HepG2 (cell line): Measurements from ENCODE around the gene CKAP2L. TPM values are rescaled to one million over a fixed set of nuclear protein-coding genes. Genes with fewer than 3 reads are reported as not detected.
A peak's percentile ranks its signal among the peaks of the same experiment; 100 is the strongest.

Experiments
- ATAC-seq: fragments of 200-7000 bp; cut with Tn5 transposase; 3 replicates; pipeline ENCODE4 v1.9.1; 2020; ENCODE audit warnings: mild to moderate bottlenecking, moderate library complexity
- BruUV-seq: library from RNA; stranded (reverse); fragments of 400-500 nt; replicated peaks from 2 replicates; lab custom pipeline; 2021; lab: Mats Ljungman, UMichigan
- CTCF ChIA-PET: fragments of 300-600 bp; formaldehyde crosslinking; extraction: SDS; loops from one replicate; lab custom pipeline; 2021; ENCODE audit warnings: low total read pairs, inconsistent platforms, low intra/inter-chr PET ratio; lab: Yijun Ruan, JAX
- POLR2A ChIA-PET: fragments of 350-600 bp; sonication (Branson Sonifier 250); formaldehyde crosslinking; loops from one replicate; lab custom pipeline; 2020; ENCODE audit warnings: antibody characterized with exemption, inconsistent platforms; lab: Yijun Ruan, JAX
- DNase-seq: peaks from one replicate; pipeline ENCODE4 v3.0.0-alpha.2; 2015; ENCODE audit warnings: low spot score
- FAIRE-seq: peaks from 3 replicates; lab custom pipeline; 2011; peaks lifted over from hg19 to GRCh38; lab: Jason Lieb, UNC
- H2AFZ ChIP-seq: one replicate; pipeline ENCODE4 v1.6.1; 2011; ENCODE audit warnings: low read length, inconsistent platforms
- H3K27ac ChIP-seq: fragments of 300-600 bp; 3 replicates; pipeline ENCODE4 v1.8.0; 2011; ENCODE audit warnings: mixed run types, mild to moderate bottlenecking, mixed read lengths, low read length, inconsistent platforms; ENCODE audit not compliant: insufficient read depth; ENCODE audit errors: extremely low read length
- H3K27me3 ChIP-seq, 2 experiments: fragments of 200-600 bp in 1 of 2; 2 replicates in 1 of 2; 3 replicates in 1 of 2; pipeline versions ENCODE4 v1.6.0 to v1.8.0; 2011; ENCODE audit warnings: low read length in 2 of 2, mild to moderate bottlenecking in 2 of 2, moderate library complexity in 2 of 2, inconsistent platforms in 1 of 2; ENCODE audit not compliant: insufficient read depth in 2 of 2, control insufficient read depth in 1 of 2
- H3K36me3 ChIP-seq, 2 experiments: fragments of 200-600 bp in 1 of 2; replicated peaks in 1 of 2; 2 replicates in 1 of 2; 3 replicates in 1 of 2; pipeline versions ENCODE4 v1.5.1 to v1.8.0; 2011; ENCODE audit warnings: low read length in 2 of 2, inconsistent platforms in 1 of 2; ENCODE audit not compliant: insufficient read depth in 2 of 2, control insufficient read depth in 1 of 2
- H3K4me1 ChIP-seq: 2 replicates; pipeline ENCODE4 v1.5.1; 2012; ENCODE audit warnings: low read length, inconsistent platforms; ENCODE audit not compliant: insufficient read depth
- H3K4me2 ChIP-seq: 2 replicates; pipeline ENCODE4 v1.6.0; 2011; ENCODE audit warnings: low read depth, low read length, inconsistent platforms
- H3K4me3 ChIP-seq, 3 experiments: fragments of 200-600 bp in 1 of 3; sonication (generic), shearing (Covaris generic) in 1 of 3; replicated peaks in 1 of 3; 2 replicates each; pipeline ENCODE4 v1.5.1; 2011 to 2016; ENCODE audit warnings: low read length in 3 of 3, inconsistent platforms in 2 of 3, low read depth in 2 of 3, mild to moderate bottlenecking in 2 of 3, control low read depth in 1 of 3, mixed read lengths in 1 of 3; ENCODE audit not compliant: insufficient read depth in 1 of 3
- H3K79me2 ChIP-seq: one replicate; pipeline ENCODE4 v1.6.1; 2011; ENCODE audit warnings: low read length, inconsistent platforms; ENCODE audit not compliant: insufficient read depth
- H3K9ac ChIP-seq: 2 replicates; pipeline ENCODE4 v1.6.0; 2011; ENCODE audit warnings: mild to moderate bottlenecking, low read depth, low read length, inconsistent platforms; ENCODE audit not compliant: insufficient read depth
- H3K9me3 ChIP-seq: 2 replicates; pipeline ENCODE4 v1.5.1; 2012; ENCODE audit warnings: mild to moderate bottlenecking, low read length
- H4K20me1 ChIP-seq: 2 replicates; pipeline ENCODE4 v1.6.0; 2011; ENCODE audit warnings: inconsistent platforms, mild to moderate bottlenecking, low read length, moderate library complexity; ENCODE audit not compliant: insufficient read depth
- EP300 ChIP-seq, 3 experiments: sonication (generic) in 1 of 3; formaldehyde crosslinking in 1 of 3; IDR thresholded peaks; 2 replicates each; pipeline versions ENCODE4 v1.5.1 to v1.6.1; 2011 to 2020; ENCODE audit warnings: low read depth in 2 of 3, low read length in 2 of 3, borderline replicate concordance in 1 of 3, improper control_type of control experiment in 1 of 3, mild to moderate bottlenecking in 1 of 3, missing genetic modification reagents in 1 of 3, moderate library complexity in 1 of 3
- RBM39 ChIP-seq: fragments of 200-400 bp; formaldehyde crosslinking; IDR thresholded peaks from one replicate; pipeline ENCODE4 v1.6.1; 2018; ENCODE audit warnings: antibody characterized with exemption, mild to moderate bottlenecking, low read depth, low read length; ENCODE audit not compliant: poor library complexity, severe bottlenecking
- ZNF687 ChIP-seq: sonication (generic); formaldehyde crosslinking; IDR thresholded peaks from 2 replicates; pipeline ENCODE4 v1.5.1; 2020; ENCODE audit warnings: mild to moderate bottlenecking, missing genetic modification reagents, moderate library complexity
- WGBS: methylation state at CpG from one replicate; pipeline ENCODE4 v1.1.6; 2017; ENCODE audit warnings: low lambda C conversion rate; 5-methylcytosine and 5-hydroxymethylcytosine counted together
- in situ Hi-C: cut with HindIII; loops from 2 replicates; pipeline ENCODE4 v1.10.0; 2017; ENCODE audit warnings: low pct_unique_long_range_greater_than_20kb; ENCODE audit not compliant: extremely low pct_ligation_motif_present
- intact Hi-C: fragments of 100-400 bp; cut with micrococcal nuclease; formaldehyde crosslinking; loops from one replicate; pipeline ENCODE4 v1.10.0; 2022; ENCODE audit not compliant: unreplicated experiment
- polyA plus RNA-seq, 8 experiments: library from polyadenylated mRNA; depleted of rRNA in 3 of 8; stranded (reverse) in 7 of 8; unstranded in 1 of 8; fragments of >200 nt; fragmentation: Illumina TruSeq in 4 of 8; extraction: Trizol in 4 of 8; gene quantifications; 2 replicates each; pipeline versions ENCODE4 v1.2.1 to v1.2.3, GENCODE V29; 2011 to 2016; ENCODE audit warnings: low read depth in 4 of 8, missing spikeins in 1 of 8, mixed read lengths in 1 of 8; ENCODE audit not compliant: insufficient read depth in 1 of 8
- total RNA-seq, 5 experiments: library from RNA; depleted of rRNA; stranded (reverse); fragments of >200 nt; fragmentation: Illumina TruSeq; extraction: Trizol; gene quantifications; 2 replicates each; pipeline ENCODE4 v1.2.3, GENCODE V29; 2016; ENCODE audit warnings: low read depth in 1 of 5
- TF ChIP-seq, protein P1 (sequence below): sonication (generic); formaldehyde crosslinking; IDR thresholded peaks from 2 replicates; pipeline ENCODE4 v1.4.0; 2020; ENCODE audit warnings: missing genetic modification reagents
- TF ChIP-seq, protein P2 (sequence below): sonication (generic); formaldehyde crosslinking; IDR thresholded peaks from 2 replicates; pipeline ENCODE4 v1.5.1; 2020; ENCODE audit warnings: missing genetic modification reagents, mild to moderate bottlenecking, borderline replicate concordance

Gene CKAP2L
- total and polyA plus RNA-seq, 2 of the 13 experiments (the other 11 are each of a cell fraction or from before 2014, with no cell fraction given) = 7.1 to 9.5 TPM

- TF ChIP-seq, protein P1, sequence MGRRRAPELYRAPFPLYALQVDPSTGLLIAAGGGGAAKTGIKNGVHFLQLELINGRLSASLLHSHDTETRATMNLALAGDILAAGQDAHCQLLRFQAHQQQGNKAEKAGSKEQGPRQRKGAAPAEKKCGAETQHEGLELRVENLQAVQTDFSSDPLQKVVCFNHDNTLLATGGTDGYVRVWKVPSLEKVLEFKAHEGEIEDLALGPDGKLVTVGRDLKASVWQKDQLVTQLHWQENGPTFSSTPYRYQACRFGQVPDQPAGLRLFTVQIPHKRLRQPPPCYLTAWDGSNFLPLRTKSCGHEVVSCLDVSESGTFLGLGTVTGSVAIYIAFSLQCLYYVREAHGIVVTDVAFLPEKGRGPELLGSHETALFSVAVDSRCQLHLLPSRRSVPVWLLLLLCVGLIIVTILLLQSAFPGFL = no peak
- TF ChIP-seq EP300 (IDR thresholded peaks at IDR 0.05; ENCODE audit: low read depth in 2 of 2, low read length in 2 of 2) (no peak), EP300 (CRISPR knock-in tag; IDR thresholded peaks at IDR 0.05; ENCODE audit: borderline replicate concordance) (no peak)
- TF ChIP-seq, protein P2, sequence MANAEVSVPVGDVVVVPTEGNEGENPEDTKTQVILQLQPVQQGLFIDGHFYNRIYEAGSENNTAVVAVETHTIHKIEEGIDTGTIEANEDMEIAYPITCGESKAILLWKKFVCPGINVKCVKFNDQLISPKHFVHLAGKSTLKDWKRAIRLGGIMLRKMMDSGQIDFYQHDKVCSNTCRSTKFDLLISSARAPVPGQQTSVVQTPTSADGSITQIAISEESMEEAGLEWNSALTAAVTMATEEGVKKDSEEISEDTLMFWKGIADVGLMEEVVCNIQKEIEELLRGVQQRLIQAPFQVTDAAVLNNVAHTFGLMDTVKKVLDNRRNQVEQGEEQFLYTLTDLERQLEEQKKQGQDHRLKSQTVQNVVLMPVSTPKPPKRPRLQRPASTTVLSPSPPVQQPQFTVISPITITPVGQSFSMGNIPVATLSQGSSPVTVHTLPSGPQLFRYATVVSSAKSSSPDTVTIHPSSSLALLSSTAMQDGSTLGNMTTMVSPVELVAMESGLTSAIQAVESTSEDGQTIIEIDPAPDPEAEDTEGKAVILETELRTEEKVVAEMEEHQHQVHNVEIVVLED = no peak
Observed at GRCh38 chr2:112791693-112792230, 27.4 kb upstream of the CKAP2L start (continued).

DNA sequence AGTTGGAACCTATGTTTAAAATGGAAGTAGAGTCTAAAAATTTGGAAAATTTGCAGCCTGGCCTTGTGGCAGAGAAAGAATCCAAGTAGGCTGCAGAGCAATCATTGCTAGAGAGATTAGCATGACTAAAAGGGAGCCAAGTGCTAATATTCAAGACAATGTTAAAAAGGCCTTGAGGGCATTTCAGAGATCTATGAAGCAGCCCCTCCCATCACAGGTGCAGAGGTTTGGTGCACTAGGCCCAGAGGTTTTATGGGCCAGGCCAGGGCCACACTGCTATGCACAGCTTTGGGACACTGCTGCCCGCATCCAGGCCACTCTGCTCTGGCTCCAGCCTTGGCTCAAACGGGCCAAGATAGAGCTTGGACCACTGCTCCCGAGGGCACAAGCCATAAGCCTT is 26.6 kb upstream of the CKAP2L start:
- WGBS = 100% methylated on average over 1 of the region's 3 CpGs
- H3K27me3 ChIP-seq = no peaks in the 10 kb centered on the region
- H3K4me1 ChIP-seq = peaks cover 38% of the 10 kb centered on the region
- H3K36me3 ChIP-seq = no peaks in the 10 kb centered on the region
- H2AFZ ChIP-seq = no peak overlapping the region
- no peaks in the 10 kb centered on the region for H3K9me3 ChIP-seq
- CTCF ChIA-PET = no interaction called here
- BruUV-seq = no TSS peak
- FAIRE-seq = no peak
- H3K79me2 ChIP-seq = no peaks in the 10 kb centered on the region
- POLR2A ChIA-PET = interaction anchor here (1.4 kb wide), 1 partner anchor 13 kb away, joined by 4 read pairs; no protein-coding TSS in a partner anchor
- TF ChIP-seq RBM39 = no peak
- TF ChIP-seq ZNF687 (CRISPR knock-in tag) = peak; percentile 27; the same call in 1 of the 2 replicates
- H3K4me2 ChIP-seq = no peak overlapping the region
- no peak for DNase-seq
- peak; percentile 41; the same call in 2 of the 3 replicates for ATAC-seq
- no peaks in the 10 kb centered on the region for H4K20me1 ChIP-seq
- H3K9ac ChIP-seq = no peak overlapping the region
- H3K4me3 ChIP-seq = no peak overlapping the region
- H3K27ac ChIP-seq = no peak overlapping the region
- intact Hi-C loops (no loop called here), in situ Hi-C loops (no loop called here)
